HPDE6-E6E7 (cell line): ENCODE measurements around the gene MYO16.

ENCODE experiments used
- DNase-seq: peaks from one replicate; pipeline ENCODE4 v3.0.0; 2011; ENCODE audit warnings: missing footprints; ENCODE audit errors: extremely low spot score

The MYO16 gene

DNA sequence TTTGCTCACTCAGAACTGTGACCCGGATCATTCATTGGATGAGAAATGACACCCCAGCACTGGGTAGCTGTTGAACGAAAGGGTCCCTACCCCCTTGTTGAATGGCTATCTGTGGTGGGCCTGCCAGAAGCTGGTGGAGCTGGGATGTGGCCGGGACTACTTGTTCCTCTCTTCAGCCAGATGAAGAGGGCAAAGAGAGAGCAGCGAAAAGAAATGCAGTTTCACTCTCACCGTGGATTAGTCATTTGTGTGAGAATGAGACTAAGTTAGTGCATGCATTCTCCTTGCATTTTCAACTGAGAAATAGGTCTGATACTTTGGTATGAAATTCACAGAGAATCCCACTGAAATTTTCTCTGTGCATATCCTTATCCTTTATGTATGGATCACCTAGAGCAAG lies 603.9 kb downstream of the MYO16 start:
- DNase-seq, result no peak

DNA sequence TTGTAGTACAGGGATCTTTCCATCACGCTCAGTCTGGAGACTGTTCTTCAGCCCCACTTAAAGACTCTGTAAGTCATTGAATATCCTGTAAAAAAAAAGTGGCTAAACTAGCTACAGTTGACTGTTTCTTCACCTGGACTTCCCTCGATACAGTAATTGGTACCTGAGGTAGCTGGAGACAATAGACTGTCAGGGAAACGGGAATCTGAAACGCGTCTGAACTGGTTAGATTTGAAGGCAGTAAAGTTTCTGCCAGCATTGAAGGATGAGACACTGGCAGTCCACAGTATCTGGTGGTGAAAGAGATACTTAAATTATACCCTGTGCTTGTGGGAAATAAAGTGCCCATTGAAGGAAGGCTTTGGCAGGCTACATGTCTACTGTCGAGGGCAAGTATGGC lies 606.5 kb downstream of the MYO16 start:
- peak; percentile 33 for DNase-seq

DNA sequence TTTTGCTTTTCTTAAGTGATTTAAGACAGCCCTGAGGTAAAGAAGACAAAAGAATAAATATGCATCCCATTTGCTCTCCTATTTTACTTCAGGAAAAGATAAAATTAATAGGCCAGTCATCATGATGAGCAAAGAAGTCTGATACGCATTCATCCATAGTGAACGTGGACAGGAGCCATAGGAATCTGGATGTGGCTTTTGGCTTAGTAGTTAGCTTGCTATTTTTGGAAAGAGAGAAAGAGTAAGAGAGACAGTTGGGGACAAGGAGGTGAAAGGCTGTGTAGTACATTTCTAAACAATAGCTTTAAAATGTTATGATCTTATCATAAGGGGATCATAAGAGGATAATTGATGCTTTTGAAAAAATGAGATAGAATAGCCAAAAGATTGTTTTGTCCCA lies 611.7 kb downstream of the MYO16 start:
- DNase-seq, result no peak

DNA sequence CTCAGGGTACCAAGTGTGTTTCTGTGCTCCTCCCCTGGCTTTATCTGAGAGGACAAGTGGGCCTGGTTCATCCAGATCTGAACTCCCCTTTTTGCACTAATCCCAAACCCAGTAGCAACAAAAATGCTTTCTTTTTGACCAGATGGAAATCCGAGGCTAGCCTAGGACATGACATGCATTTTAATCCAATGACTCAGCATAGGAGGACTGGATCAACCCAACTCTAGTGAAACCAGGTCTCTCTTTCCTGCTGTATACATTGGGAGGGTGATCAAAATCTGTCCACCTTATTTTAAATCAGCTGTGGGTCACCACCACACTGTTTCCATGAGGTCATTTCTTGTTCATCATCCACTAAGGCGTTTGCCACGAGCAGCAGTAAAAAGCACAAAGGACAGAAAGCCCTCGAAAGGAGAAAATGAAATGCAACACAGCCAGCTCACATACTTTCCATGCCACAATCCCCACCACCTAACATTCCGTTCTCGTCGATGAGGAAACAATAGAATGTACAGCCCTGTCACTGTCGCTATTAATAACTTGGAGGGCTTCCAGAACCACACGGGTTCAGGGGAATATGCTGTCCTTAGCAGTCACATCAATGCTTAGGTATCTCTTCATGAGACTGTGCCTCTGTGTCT lies 614.0 kb downstream of the MYO16 start:
- peak; percentile 49 for DNase-seq

DNA sequence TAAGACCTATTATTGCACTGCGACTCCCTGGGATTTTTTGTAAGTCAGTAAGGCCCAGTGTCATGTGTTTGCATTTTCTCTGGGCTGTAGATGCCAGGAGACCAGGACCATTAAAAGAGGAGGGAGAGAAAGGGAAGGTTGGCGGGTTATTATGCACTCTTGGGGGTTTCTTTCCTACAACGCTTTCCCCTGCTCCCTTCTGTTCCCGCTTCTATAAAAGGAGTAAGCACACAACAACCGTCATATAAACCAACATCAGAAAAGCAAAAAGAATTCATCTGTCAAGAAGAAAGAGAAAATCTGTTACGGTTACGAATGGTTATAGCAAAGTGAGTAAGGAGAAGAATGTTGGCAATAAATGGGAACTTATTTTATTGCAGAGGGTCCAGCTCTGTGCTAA lies 615.2 kb downstream of the MYO16 start:
- DNase-seq, result no peak

DNA sequence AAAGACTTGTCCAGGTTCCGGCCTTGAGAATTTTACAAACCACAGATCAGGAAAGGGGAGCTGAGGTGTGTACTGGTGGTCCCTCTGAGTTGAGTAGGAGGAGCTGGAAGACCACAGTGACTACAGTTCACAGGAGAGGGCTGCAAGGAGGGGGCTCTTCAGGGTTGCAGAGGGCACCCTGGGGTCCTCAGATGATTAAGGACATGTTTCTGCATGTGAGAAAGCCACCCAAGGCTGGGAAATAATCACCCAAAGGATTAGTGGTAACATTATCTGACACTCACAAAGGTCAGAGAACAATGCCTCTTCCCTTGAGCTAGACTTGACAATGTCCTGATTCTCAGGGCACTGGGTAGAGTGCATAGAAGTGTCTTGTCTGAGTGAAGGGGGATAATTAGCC lies 616.6 kb downstream of the MYO16 start:
- no peak for DNase-seq

DNA sequence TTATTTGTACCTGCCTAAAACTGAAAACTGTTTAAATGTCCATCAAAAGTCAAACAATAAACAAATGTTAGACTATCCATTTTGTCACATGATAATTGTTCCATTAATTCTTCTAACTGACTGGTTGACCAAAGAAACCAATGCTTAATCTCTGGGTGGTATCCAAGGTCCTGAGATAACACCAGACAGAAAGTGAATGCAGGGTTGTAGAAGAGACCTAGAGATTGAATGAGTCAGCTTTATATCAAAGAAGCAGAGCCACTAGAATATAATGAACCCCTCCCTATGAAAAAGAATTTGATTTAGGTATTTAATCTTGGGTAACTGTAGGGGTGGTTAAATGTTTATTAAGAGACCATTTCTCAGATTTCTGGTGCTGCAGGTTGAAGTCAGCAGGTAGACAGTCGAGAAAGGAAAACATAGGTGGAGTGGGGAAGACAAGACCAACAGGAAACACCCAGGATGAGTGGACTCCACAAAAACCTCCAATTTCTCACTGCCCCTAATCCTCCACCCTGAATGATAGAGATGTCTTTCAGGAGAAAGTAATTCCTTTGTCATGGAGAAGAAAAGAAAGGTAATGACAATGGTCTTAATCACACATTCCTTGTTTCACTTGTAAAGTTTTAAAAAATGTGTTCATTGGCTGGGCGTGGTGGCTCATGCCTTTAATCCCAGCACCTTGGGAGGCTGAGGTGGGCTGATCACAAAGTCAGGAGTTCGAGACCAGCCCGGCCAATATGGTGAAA lies 620.5 kb downstream of the MYO16 start:
- no peak for DNase-seq

DNA sequence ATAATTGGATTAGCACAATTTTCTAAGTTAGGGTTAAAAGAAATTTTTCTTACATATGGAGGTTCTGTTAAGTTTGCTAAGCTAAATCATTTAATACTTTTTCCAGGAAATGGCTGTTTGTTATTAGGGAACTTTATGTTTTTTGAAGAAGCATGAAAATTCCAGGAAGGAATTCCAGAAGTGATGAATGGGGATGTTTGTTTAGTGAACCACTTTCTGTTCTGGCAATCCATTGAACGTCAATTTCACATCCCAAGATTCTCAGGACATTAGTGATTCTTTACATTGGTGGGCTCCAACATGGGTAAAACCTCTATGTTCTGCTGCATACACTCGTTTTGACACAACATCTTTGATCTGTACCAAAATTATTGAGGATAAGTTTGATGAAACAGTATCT lies 622.5 kb downstream of the MYO16 start:
- DNase-seq, result no peak

DNA sequence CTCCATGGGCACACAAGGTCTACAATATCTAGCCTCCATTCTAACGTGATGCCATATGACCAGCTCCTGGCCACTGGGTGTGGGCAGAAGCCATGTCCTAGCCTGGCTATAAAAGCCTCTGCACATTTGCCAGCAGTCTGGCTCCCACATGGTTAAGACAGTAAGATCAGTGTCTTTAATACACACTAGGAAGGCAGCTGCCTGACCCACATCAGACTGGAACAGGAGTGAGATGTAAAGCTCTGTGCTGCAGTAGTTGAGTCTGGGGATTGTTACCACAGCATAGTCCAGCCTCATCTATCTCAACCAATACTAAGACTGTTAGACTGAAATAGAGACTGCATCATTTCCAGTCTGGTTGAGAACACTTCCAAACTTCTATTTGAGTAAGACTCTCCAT lies 623.9 kb downstream of the MYO16 start:
- DNase-seq, result no peak

DNA sequence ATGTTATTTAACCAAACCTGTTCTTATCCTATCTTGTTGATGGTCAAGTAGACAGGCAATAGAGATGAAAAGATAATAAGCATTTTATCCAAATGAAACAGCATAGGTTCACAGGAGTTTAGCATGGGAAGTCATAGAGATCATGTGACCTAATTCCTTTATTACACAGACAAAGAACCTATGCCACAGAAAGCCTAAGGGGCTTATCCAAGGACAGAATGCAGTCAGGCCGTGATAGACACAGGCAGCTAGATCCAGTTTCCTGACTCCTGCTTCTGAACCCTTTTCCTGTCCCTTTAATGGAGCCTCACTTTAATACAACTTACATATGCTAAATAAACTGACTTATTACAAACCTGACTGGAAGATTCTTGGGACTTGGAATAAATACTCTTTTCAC lies 624.9 kb downstream of the MYO16 start:
- no peak for DNase-seq

DNA sequence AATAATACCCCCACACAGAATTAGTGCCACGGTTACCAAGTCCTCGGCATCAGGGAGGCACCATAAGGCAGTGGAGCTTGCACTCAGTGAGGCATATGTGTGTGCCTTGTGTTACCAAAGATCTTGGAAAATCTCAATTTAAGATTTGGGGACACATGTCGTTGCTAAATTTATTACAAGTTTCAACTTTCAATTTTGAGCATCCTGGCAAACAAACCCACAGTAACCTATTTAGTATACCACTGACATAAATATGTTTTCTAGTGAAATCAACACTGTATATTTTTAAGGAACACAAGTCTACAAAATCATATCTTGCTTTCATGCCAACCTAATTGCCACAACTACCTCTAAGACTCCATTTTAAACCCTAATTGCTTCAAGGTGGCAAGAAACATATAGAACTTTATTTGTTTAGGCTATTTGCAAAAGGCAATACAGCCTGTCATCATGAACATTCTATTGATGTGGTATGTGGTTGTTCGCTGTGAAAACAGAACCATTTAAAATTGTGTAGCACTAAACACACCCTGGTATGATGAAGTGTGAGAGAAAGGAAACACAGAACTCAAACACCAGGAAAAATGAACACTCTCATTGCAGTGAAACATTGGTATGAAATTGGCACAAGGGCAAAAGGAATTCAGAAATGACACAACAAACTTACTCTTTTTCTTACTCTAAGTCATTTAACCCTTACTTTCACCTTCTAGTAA lies 625.9 kb downstream of the MYO16 start:
- DNase-seq, result no peak

DNA sequence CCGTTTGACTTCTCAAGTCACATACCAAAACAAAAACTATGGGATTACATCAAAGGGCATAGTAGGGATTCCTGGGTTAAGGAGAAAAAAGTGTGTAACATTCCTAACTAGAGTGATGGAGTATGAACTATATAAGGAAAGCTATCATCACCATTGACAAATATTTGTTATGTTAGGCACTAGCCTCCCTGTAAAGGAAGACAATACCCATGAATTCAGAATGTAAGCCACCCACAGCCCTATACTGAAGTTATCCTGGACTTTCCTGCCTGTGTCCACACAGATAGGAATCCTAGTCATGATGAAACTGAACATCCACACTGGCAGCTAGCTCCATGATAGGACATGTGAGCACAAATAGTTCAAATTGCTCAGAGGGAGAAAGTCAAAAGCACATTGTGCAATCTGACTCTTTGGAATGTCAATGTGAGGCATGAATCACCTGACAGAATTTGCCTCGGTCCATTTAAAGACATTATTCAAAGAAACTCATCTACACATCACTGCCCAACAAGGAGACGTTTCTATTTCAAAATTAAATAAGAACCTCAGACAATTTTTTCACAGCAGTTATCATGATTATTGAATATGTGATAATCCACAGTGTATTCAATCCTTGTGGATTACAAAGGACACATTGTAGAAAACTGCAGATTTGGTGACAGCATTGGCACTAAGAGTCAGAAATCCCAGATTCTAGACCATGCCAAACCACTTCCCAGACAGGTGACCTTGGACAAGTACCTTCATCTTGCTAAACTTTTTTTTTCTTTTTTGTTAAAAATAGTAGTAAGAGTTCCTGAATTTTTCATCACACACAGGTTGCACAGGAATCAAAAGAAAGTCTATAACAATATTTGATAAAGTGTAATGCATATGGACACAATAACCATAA lies 627.7 kb downstream of the MYO16 start:
- DNase-seq, result peak; percentile 68
